Progenitor cell of endocrine pancreas (in vitro differentiated cells): ENCODE data around the gene SOBP. TPM values are rescaled to one million over a fixed set of nuclear protein-coding genes. Genes with fewer than 3 reads are reported as not detected.

Experiments
- DNase-seq: peaks from one replicate; pipeline ENCODE4 v3.0.0; 2021; ENCODE audit warnings: low spot score; ENCODE audit not compliant: unreplicated experiment
- H3K27ac Mint-ChIP-seq: 2 replicates; pipeline ENCODE4 v1.8.0; 2021; ENCODE audit warnings: mild to moderate bottlenecking, moderate library complexity, mixed read lengths
- H3K27me3 Mint-ChIP-seq: 2 replicates; pipeline ENCODE4 v1.8.0; 2021; ENCODE audit warnings: mixed read lengths
- H3K36me3 Mint-ChIP-seq: 2 replicates; pipeline ENCODE4 v1.8.0; 2022; ENCODE audit warnings: mixed read lengths; ENCODE audit not compliant: insufficient read depth
- H3K4me1 Mint-ChIP-seq: 2 replicates; pipeline ENCODE4 v1.8.0; 2021; ENCODE audit warnings: low read depth, mixed read lengths
- H3K4me3 Mint-ChIP-seq: 2 replicates; pipeline ENCODE4 v1.8.0; 2021; ENCODE audit warnings: low read depth, mild to moderate bottlenecking, moderate library complexity, mixed read lengths
- H3K9me3 Mint-ChIP-seq: 2 replicates; pipeline ENCODE4 v1.8.0; 2021; ENCODE audit warnings: low read depth, mixed read lengths
- total RNA-seq: library from RNA; stranded (reverse); gene quantifications from 2 replicates; pipeline ENCODE4 v1.2.1, GENCODE V29; 2021
- TF ChIP-seq, protein P1 (sequence below): fragments of 200-600 bp; sonication (generic); IDR thresholded peaks from one replicate; pipeline ENCODE4 v1.5.0; 2021; ENCODE audit warnings: antibody characterized with exemption, mild to moderate bottlenecking; ENCODE audit not compliant: unreplicated experiment

The SOBP gene
- total RNA-seq, 1 donor from 2014 or later = 17.0 TPM

DNA sequence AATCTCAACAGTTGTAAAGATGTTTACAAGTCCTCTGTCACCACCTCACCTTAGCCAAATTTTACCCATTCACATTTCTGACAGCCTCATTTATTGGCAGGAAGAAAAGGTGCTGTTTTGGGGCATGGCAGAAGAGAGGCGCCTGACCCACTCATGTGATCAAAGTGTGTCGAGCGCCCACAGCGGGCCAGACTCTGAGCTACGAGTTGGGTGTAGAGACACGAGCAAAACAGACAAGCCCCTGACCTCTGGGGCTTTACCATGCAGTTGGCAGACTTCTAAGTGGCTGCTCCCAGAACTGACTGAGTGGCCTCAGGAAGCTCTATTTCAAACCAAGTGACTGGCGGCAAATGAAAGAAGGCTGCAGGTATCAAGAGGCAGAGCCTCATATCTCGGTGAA is 167.0 kb downstream of the SOBP start:
- Mint-ChIP-seq H3K27me3 (no peaks in the 10 kb centered on the region), H3K27ac (no peak overlapping the region), H3K4me3 (no peak overlapping the region), H3K4me1 (peaks cover 37% of the 10 kb centered on the region), H3K36me3 (peaks cover 10% of the 10 kb centered on the region), H3K9me3 (peaks cover 10% of the 10 kb centered on the region)
- TF ChIP-seq, protein P1, sequence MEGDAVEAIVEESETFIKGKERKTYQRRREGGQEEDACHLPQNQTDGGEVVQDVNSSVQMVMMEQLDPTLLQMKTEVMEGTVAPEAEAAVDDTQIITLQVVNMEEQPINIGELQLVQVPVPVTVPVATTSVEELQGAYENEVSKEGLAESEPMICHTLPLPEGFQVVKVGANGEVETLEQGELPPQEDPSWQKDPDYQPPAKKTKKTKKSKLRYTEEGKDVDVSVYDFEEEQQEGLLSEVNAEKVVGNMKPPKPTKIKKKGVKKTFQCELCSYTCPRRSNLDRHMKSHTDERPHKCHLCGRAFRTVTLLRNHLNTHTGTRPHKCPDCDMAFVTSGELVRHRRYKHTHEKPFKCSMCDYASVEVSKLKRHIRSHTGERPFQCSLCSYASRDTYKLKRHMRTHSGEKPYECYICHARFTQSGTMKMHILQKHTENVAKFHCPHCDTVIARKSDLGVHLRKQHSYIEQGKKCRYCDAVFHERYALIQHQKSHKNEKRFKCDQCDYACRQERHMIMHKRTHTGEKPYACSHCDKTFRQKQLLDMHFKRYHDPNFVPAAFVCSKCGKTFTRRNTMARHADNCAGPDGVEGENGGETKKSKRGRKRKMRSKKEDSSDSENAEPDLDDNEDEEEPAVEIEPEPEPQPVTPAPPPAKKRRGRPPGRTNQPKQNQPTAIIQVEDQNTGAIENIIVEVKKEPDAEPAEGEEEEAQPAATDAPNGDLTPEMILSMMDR = no peak
- DNase-seq = no peak

- H3K27ac Mint-ChIP-seq = no peak overlapping the region
- DNase-seq = no peak
- no peak overlapping the region for H3K4me3 Mint-ChIP-seq
- TF ChIP-seq, protein P1 = no peak
- H3K4me1 Mint-ChIP-seq = peaks cover 42% of the 10 kb centered on the region
- no peaks in the 10 kb centered on the region for H3K27me3 Mint-ChIP-seq
- peaks cover 6% of the 10 kb centered on the region for H3K36me3 Mint-ChIP-seq
- H3K9me3 Mint-ChIP-seq = peaks cover 5% of the 10 kb centered on the region
Observed at GRCh38 chr6:107657373-107657754, 167.4 kb downstream of the SOBP start.

DNA sequence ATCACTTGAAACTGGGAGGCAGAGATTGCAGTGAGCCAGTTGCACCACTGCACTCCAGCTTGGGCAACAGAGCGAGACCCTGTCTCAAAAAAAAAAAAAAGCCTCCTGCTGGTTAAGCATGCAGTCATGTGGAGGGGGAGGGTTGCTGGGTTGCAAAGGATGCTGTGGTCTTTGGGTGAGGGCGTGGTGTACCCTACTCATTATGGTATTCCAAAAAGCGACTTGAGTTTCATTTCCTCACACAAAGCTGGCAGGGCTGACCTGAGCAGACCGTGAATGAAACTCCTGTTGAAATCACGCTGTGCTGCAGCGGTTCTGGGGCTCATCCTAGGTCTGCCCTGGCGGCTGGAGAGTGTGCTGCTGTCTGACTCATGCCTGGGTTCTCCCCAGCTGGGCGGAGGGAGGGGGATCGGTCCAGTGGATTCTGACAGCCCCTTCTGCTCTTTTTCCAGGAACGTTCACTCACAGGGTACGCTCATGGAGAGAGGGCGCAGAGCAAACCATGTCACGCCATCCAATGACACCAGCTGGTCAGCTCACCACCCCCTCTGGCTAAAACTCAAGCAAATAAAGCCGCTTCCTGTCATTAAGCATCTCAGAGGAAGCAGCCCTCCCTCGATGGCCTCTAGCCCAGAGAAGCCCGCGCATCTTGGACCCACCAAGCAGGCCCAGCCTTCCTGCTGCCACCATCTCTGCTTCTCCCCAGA is 168.0 kb downstream of the SOBP start:
- peaks cover 6% of the 10 kb centered on the region for H3K36me3 Mint-ChIP-seq
- peaks cover 43% of the 10 kb centered on the region for H3K4me1 Mint-ChIP-seq

GRCh38 chr6:107658920-107659865 is 169.3 kb downstream of the SOBP start:
- TF ChIP-seq, protein P1 = no peak
- no peak for DNase-seq
- Mint-ChIP-seq H3K9me3 (peaks cover 4% of the 10 kb centered on the region), H3K4me3 (no peak overlapping the region), H3K4me1 (peaks cover 38% of the 10 kb centered on the region), H3K27me3 (no peaks in the 10 kb centered on the region), H3K36me3 (peaks cover 6% of the 10 kb centered on the region), H3K27ac (peak overlapping the region; percentile 94)

More for the DNA sequence above, 168.0 kb downstream of the SOBP start:
- no peak for DNase-seq
- Mint-ChIP-seq H3K27ac (no peak overlapping the region), H3K9me3 (peaks cover 4% of the 10 kb centered on the region), H3K4me3 (no peak overlapping the region), H3K27me3 (no peaks in the 10 kb centered on the region)
- TF ChIP-seq, protein P1 = no peak

- Mint-ChIP-seq H3K4me1 (peaks cover 55% of the 10 kb centered on the region), H3K4me3 (no peak overlapping the region), H3K27me3 (no peaks in the 10 kb centered on the region), H3K27ac (peak overlapping the region; percentile 71), H3K9me3 (peaks cover 4% of the 10 kb centered on the region), H3K36me3 (peaks cover 6% of the 10 kb centered on the region)
- no peak for DNase-seq
- TF ChIP-seq, protein P1 = no peak
Observed at GRCh38 chr6:107660839-107661238, 170.9 kb downstream of the SOBP start.
